DMS53 (cell line): Measurements from ENCODE around the gene CXCL5.

Source experiments
- DNase-seq: peaks from one replicate; lab custom pipeline; 2025; lab: John Stamatoyannopoulos, UW

CXCL5 gene

GRCh38 chr4:74015126-74015780 is 16.8 kb upstream of the CXCL5 start:
- DNase-seq, result no peak

DNA sequence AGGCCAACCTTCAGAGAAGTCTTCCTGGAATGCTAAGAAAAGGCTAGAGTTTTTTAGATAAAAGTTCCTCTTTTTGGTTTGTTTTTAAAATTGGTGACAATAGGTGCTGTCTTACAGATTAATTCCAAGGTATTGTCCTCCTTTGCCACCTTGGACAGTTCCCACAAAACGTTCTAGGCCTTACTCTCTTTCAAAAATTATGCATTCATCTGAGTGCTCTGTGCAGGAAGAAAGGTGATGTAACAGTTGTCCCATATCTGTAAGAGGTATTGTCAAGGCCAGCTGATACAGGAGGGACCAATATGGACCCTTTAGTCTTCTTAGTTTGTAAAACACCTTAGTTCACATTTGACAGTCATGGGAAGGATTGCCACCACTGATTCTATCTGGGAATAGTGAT is 15.9 kb upstream of the CXCL5 start:
- no peak for DNase-seq

DNA sequence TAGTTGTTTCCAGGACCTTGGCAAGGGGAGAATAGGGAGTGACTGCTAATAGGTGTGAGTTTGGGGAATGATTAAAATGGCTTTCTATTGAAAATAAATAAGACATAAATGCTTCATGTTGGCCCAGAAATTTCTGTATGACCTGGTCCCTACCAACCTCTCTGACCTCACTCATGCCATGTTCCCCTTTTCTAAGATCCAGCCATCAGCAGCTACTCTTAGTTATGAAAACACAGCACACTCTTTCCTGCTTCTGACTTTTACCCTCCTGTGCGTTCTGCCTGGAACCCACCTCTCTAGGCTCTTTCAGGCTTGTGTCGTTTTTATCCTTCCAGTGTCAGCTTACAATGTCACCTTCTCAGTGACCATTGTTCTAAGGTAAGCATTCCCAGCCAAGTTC is 14.8 kb upstream of the CXCL5 start:
- no peak for DNase-seq

GRCh38 chr4:74012130-74012529 is 13.7 kb upstream of the CXCL5 start:
- no peak for DNase-seq

DNA sequence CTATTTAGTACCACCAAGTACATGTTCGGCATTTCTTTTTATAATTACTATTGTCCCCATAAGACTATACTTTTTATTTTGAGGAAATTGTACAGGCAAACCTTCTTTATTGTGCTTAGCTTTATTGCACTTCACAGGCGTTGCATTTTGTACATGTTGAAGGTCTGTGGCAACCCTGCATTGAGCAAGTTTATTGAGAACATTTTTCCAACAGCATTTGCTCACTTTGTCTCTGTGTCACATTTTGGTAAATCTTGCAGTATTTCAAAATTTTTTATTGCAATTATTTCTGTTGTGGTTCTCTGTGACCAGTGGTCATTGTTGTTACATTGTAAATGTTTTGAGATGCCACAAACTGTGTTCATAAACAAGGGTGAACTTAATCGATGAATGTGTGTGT is 10.8 kb upstream of the CXCL5 start:
- DNase-seq, result no peak

DNA sequence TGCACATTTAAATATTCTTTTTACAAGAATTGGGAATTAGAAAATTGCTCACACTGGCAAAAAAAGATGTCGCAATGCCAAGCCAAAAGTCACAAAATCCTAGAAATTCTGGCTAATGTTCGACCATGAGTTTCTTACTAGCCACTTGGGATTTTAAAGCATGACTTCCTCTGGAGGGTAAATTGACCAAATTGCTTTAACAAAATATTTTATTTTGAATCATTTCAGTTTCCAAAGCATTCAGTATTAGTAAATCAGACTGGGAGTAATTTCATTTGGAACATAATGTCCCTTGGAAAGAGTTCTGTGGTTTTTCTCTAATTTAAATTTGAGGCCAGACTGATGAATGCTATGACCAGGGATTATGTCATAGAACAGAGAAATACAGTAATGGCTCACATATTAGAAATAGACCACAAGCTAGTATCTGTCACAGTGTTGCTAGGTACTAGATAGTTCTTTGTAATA is 7.6 kb upstream of the CXCL5 start:
- no peak for DNase-seq

DNA sequence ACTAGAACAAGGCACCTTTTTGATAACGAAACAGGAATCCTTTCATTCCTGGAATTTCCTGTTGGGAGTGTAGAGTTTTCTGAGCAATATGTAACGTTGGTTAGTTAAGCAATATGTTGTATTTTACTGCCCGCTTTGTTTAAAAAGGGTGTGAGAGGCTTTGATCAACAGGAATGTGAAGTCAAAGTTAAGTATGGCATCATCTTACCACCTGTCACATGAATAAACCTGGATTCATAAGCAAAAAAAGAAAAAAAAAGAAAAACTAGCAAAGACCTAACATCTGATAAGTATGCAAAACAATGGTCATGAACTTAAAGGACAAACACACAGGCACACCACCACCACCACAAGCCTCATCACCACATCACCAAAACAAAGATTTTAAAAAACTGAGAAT is 7.1 kb upstream of the CXCL5 start:
- DNase-seq, result no peak

GRCh38 chr4:74004668-74005067 is 6.2 kb upstream of the CXCL5 start:
- no peak for DNase-seq

DNA sequence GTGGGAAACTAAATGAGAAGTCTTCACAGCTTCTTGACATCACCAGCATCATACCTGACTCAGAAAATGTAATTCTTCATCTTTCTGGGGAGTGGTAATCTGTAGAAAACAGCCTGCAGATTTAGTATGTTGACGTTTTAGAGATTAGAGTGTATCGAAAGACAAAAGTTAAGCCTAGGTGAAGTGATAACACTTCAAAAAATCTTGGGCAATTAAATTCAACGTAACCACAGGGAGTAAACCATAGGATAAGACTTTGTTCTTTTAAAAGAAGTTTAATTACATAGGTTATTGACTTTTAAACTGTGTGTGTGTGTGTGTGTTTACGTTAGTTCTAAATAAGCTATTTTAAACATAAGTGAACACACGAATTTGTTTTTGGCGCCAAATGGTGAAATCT is 1.8 kb upstream of the CXCL5 start:
- no peak for DNase-seq

DNA sequence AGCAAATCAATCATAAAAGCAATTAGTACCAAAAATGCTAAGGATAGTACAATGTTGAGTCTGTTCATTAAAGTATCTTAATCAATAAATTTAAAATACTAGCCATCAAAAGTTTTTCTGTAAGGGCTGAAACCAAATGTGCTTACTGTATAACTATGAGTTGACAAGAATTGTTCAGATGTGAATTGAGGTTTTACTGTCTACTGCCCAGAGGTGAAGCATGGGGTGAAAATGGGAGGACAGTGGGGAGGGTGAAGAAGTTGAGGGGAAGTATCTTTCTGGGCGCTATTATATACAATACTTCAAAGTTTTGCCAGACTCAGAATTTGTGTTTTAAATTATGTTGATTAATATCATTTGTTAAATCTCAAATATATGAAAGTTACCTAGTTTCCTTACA is 6.4 kb downstream of the CXCL5 start:
- DNase-seq, result no peak

DNA sequence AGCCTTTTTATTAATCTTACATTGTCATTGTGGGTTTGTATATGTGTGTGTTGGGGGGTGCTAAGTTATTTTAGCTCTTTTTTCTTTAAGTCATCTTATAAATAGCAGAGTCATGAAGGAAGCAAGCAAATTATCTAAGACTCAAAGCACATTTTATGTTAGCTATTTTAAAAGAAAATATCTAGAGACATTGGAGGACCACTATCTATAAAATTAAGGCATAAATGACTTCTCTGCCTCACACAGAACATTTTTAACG is 6.8 kb downstream of the CXCL5 start:
- no peak for DNase-seq

- no peak for DNase-seq
These were observed 7.3 kb downstream of the CXCL5 start for GRCh38 chr4:73990988-73991741.

GRCh38 chr4:73989928-73990327 is 8.5 kb downstream of the CXCL5 start:
- DNase-seq, result no peak

GRCh38 chr4:73989031-73989430 is 9.4 kb downstream of the CXCL5 start:
- DNase-seq, result no peak

- no peak for DNase-seq
These were observed 10.4 kb downstream of the CXCL5 start, which contains the start of gene PPBP for GRCh38 chr4:73988061-73988460. PPBP (minus strand) TSS chr4:73988190; CDS start chr4:73988103, 87 bp downstream.

DNA sequence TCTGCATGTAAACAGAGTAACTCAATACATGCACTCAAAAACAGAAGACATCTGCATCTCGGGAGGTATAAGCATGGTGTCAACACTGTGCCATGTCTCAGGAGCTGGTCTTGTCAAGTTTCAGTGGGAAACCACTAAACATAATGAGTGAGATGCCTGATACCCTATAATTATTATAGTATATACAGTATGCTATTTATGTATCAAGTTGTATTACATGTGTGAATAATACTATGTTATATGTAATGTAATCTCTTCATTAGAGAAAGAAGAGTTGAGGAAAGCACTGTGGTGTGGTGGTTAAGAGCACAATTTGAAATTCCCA is 13.0 kb downstream of the CXCL5 start:
- DNase-seq, result peak; percentile 40

DNA sequence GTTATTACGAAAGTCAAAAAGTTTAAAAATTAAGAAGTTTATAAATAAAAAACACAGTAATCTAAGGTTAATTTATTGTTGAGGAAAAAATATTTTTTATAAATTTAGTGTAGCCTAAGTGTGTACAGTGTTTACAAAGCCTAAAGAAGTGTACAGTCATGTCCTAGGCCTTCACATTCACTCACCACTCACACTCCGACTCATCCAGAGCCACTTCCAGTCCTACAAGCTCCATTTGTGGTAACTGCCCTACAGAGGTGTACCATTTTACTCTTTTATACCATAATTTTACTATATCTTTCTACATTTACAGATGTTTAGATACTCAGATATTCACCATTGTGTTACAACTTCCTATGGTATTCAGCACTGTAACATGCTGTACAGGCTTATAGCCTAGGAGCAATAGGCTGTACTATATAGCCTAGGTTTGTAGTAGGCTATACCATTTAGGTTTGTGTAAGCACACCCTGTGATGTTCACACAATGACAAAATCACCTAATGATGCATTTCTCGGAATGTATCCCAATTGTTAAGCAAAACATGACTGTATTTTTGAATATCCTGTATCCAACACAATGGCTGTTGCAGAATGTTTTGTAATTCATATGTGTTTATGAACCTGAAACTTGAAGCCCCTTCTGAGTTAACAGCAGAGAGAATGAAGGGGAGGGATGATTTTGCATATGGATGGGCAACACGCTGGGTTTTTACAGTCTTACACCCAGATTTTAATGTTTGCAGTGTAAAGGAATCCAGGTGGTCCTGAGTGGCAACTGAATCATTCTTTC is 13.5 kb downstream of the CXCL5 start:
- peak; percentile 22 for DNase-seq

DNA sequence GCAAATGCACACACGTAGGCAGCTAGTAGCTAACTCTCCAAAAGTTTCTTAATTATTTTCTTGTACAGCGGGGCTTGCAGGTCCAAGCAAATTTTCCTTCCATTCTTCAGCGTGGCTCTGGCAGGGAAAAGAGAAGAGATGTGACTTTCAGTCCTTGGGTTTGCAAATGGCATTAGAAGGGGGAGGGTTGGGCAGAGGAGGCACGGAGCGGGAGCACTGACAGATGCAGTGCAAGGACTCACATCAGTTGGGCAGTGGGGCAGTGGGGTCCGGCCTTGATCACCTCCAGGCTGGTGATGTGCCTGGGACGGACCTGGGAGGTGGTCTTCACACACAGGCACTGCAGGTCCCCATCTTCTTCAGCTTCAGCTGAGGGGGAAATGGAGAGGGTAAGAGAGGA is 17.3 kb downstream of the CXCL5 start:
- DNase-seq, result peak; percentile 11

- no peak for DNase-seq
These were observed 19.0 kb downstream of the CXCL5 start for GRCh38 chr4:73979407-73979957.

- DNase-seq, result no peak
These were observed 19.6 kb downstream of the CXCL5 start for GRCh38 chr4:73978886-73979285.

DNA sequence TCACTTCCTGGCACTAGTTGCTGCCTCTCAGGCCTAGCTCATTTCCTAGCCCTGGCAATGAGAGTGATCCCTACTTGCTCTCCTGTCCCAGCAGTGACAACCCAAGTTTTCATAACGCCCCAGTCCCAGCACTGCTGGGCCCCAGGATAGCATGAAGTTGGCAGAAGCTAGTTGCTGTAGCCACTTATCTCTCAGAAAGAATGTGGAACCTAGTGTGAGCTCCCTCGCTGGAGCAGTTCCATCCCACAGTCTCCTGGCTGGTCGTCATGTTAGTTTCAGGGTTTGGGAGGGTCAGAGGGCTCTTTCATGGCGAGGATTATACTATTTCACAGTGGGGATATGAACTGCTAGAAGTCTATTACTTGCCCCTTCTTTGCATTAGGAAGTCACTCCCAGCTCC is 21.8 kb downstream of the CXCL5 start:
- no peak for DNase-seq

DNA sequence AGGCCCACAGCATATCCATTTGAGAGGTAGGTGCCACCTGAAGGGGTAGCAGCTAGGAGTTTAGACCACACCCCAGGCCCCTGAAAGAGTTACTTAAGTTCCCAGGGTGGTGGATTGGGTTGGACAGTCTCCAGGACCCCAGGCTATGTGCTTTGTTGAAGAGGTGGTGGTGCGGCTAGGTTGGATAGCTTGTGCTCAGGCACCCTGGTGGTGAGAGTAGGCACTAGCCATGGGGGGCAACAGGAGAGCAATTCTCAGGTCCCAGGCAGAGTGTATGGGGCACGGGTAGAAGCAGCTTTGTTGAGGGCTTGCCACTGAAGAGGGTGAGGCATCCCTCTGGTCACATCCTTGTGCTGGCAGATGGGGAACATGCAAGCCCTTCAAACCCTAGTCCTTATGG is 22.3 kb downstream of the CXCL5 start:
- no peak for DNase-seq

DNA sequence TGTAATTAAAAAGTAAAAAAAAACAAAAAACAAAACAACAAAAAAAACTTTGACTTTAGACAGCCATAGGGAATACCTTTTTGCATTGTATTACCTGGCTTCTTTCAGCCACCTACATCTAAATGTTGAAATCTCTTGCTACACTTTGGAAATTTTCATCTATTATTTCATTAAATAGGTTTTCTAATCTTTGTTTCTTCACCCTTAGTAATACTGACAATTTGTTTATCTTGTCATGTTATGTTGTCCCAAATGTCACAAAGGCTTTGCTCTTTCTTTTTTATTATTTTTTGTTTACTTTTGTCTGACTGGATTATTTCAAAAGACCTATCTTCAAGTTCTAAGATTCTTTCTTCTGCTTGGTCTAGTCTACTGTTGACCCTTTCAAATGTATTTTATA is 24.1 kb downstream of the CXCL5 start:
- DNase-seq, result no peak
